Right atrium auricular region (tissue), 2 donors: ENCODE results near the gene AMBRA1. TPM values are rescaled to one million over a fixed set of nuclear protein-coding genes. Genes with fewer than 3 reads are reported as not detected.

Experiments
- DNase-seq: peaks from one replicate; pipeline ENCODE4 v3.0.0-alpha.2; 2019; ENCODE audit warnings: low spot score
- H3K27ac ChIP-seq, 2 donors: fragments of 200-600 bp; sonication (generic); 1 replicate in 1 of 2; 2 replicates in 1 of 2; pipeline ENCODE4 v1.5.1; 2016 to 2019
- H3K27me3 ChIP-seq, 2 donors: fragments of 200-600 bp; sonication (generic); one replicate each; pipeline versions ENCODE4 v1.5.1 to v1.6.0; 2017 to 2019
- H3K36me3 ChIP-seq: fragments of 200-600 bp; sonication (generic); one replicate; pipeline ENCODE4 v1.5.1; 2016
- H3K4me1 ChIP-seq, 2 donors: fragments of 200-600 bp; sonication (generic); one replicate each; pipeline versions ENCODE4 v1.5.1 to v1.6.0; 2017 to 2019
- H3K4me3 ChIP-seq, 2 donors: fragments of 200-600 bp; sonication (generic); 1 replicate in 1 of 2; 2 replicates in 1 of 2; pipeline ENCODE4 v1.5.1; 2017 to 2019; ENCODE audit warnings: mild to moderate bottlenecking in 1 of 2, moderate library complexity in 1 of 2
- H3K9me3 ChIP-seq, 2 donors: fragments of 200-600 bp; sonication (generic); one replicate each; pipeline ENCODE4 v1.5.1; 2019
- total RNA-seq, 2 donors: library from RNA; depleted of rRNA; stranded (reverse); fragments of >200 nt; gene quantifications; one replicate each; pipeline ENCODE4 v1.1.0, GENCODE V29; 2016
- TF ChIP-seq, protein P1 (sequence below), 2 donors: fragments of 200-600 bp; sonication (generic); IDR thresholded peaks; one replicate each; pipeline ENCODE4 v1.5.1; 2019; ENCODE audit warnings: antibody characterized with exemption in 2 of 2

Gene AMBRA1
- total RNA-seq, 2 donors from 2014 or later: 16.8 to 22.0 TPM

GRCh38 chr11:46582588-46582987 is 11.2 kb downstream of the AMBRA1 start:
- H3K36me3 ChIP-seq: no peaks in the 10 kb centered on the region
- H3K27ac ChIP-seq: no peak overlapping the region
- H3K9me3 ChIP-seq: no peaks in the 10 kb centered on the region
- no peaks in the 10 kb centered on the region for H3K27me3 ChIP-seq
- DNase-seq: no peak
- TF ChIP-seq, protein P1, sequence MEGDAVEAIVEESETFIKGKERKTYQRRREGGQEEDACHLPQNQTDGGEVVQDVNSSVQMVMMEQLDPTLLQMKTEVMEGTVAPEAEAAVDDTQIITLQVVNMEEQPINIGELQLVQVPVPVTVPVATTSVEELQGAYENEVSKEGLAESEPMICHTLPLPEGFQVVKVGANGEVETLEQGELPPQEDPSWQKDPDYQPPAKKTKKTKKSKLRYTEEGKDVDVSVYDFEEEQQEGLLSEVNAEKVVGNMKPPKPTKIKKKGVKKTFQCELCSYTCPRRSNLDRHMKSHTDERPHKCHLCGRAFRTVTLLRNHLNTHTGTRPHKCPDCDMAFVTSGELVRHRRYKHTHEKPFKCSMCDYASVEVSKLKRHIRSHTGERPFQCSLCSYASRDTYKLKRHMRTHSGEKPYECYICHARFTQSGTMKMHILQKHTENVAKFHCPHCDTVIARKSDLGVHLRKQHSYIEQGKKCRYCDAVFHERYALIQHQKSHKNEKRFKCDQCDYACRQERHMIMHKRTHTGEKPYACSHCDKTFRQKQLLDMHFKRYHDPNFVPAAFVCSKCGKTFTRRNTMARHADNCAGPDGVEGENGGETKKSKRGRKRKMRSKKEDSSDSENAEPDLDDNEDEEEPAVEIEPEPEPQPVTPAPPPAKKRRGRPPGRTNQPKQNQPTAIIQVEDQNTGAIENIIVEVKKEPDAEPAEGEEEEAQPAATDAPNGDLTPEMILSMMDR (IDR thresholded peaks at IDR 0.05): no peak
- H3K4me1 ChIP-seq: no peaks in the 10 kb centered on the region
- H3K4me3 ChIP-seq: no peak overlapping the region

- Histone ChIP-seq H3K9me3 (no peaks in the 10 kb centered on the region), H3K36me3 (no peaks in the 10 kb centered on the region), H3K4me1 (peaks cover 0 to 4% of the 10 kb centered on the region in 2 donors), H3K27me3 (no peaks in the 10 kb centered on the region), H3K27ac (no peak overlapping the region), H3K4me3 (no peak overlapping the region)
- TF ChIP-seq, protein P1 (IDR thresholded peaks at IDR 0.05): no peak
- no peak for DNase-seq
Observed at GRCh38 chr11:46577058-46577457, 16.8 kb downstream of the AMBRA1 start.

DNA sequence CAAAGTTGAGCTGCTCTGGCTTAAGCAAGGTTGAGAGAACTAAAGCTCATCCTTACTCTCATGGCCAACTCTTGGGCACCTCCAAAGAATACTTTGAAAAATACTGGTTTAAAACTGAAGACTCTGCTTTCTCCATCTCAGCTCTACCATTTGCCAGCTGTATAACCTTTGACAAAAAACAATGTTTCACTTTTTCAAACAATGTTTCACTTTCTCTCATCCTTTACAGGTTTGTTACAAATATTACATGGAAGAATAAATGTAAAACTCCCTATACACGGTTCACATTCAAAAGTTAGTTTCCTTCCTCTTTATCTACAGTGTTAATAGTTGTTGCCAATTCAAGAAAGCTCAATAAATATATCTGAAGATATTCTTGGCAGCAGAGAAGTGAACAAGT is 19.2 kb downstream of the AMBRA1 start:
- H3K36me3 ChIP-seq: no peaks in the 10 kb centered on the region
- DNase-seq: no peak
- peaks cover 0 to 14% of the 10 kb centered on the region in 2 donors for H3K4me1 ChIP-seq
- TF ChIP-seq, protein P1 (IDR thresholded peaks at IDR 0.05): no peak
- no peak overlapping the region for H3K4me3 ChIP-seq
- no peaks in the 10 kb centered on the region for H3K9me3 ChIP-seq
- no peak overlapping the region for H3K27ac ChIP-seq
- no peaks in the 10 kb centered on the region for H3K27me3 ChIP-seq

- Histone ChIP-seq H3K27me3 (no peaks in the 10 kb centered on the region), H3K27ac (no peak overlapping the region), H3K4me1 (peaks cover 0 to 14% of the 10 kb centered on the region in 2 donors), H3K4me3 (no peak overlapping the region), H3K36me3 (no peaks in the 10 kb centered on the region), H3K9me3 (no peaks in the 10 kb centered on the region)
- TF ChIP-seq, protein P1 (IDR thresholded peaks at IDR 0.05): no peak
- no peak for DNase-seq
Observed at GRCh38 chr11:46570790-46571398, 22.9 kb downstream of the AMBRA1 start.

- peaks cover 0 to 18% of the 10 kb centered on the region in 2 donors for H3K4me1 ChIP-seq
- H3K27me3 ChIP-seq: no peaks in the 10 kb centered on the region
- no peak overlapping the region for H3K4me3 ChIP-seq
- no peak for DNase-seq
- no peaks in the 10 kb centered on the region for H3K9me3 ChIP-seq
- TF ChIP-seq, protein P1 (IDR thresholded peaks at IDR 0.05): no peak
- H3K27ac ChIP-seq: no peak overlapping the region
- no peaks in the 10 kb centered on the region for H3K36me3 ChIP-seq
Observed at GRCh38 chr11:46565232-46565840, 28.5 kb downstream of the AMBRA1 start.
